Endothelial cell of umbilical vein (primary cell): ENCODE results near the gene GNPDA1.

Experiments
- CTCF ChIP-seq, 2 donors: IDR thresholded peaks; 1 replicate in 1 of 2; 2 replicates in 1 of 2; pipeline ENCODE4 v1.5.1; 2011; ENCODE audit warnings: low read length in 2 of 2, mild to moderate bottlenecking in 2 of 2, moderate library complexity in 2 of 2, control low read depth in 1 of 2, inconsistent platforms in 1 of 2, low read depth in 1 of 2; ENCODE audit not compliant: insufficient read depth in 1 of 2; ENCODE audit errors: extremely low read depth in 1 of 2
- EZH2 ChIP-seq: IDR thresholded peaks from 2 replicates; pipeline ENCODE4 v1.6.1; 2012; ENCODE audit warnings: borderline replicate concordance, low read depth, mild to moderate bottlenecking, moderate library complexity, low read length, inconsistent platforms; ENCODE audit not compliant: severe bottlenecking
- MAX ChIP-seq: IDR thresholded peaks from 2 replicates; pipeline ENCODE4 v1.6.1; 2011; ENCODE audit not compliant: insufficient read depth, insufficient read length
- MYC ChIP-seq: IDR thresholded peaks from one replicate; pipeline ENCODE4 v1.6.1; 2011; ENCODE audit warnings: mild to moderate bottlenecking, low read depth, low read length
- POLR2A ChIP-seq: IDR thresholded peaks from 2 replicates; pipeline ENCODE4 v1.6.1; 2012; ENCODE audit warnings: low read depth, mild to moderate bottlenecking, control low read depth, low read length
- POLR2AphosphoS5 ChIP-seq: IDR thresholded peaks from 2 replicates; pipeline ENCODE4 v1.6.1; 2012; ENCODE audit warnings: low read depth, mild to moderate bottlenecking, control low read depth, low read length, moderate library complexity; ENCODE audit not compliant: insufficient read depth

- TF ChIP-seq CTCF (IDR thresholded peaks at IDR 0.05; ENCODE audit: extremely low read depth in 1 of 2, insufficient read depth in 1 of 2, low read depth in 1 of 2, low read length in 2 of 2) (no peak), POLR2A (no peak), MYC (no peak), POLR2AphosphoS5 (no peak), EZH2 (no peak), MAX (no peak)
Measured at GRCh38 chr5:142006363-142007236, 6.2 kb downstream of the GNPDA1 start.
